Stimulated activated naive B cell treated with anti-CD40 and anti-IgM and Interleukin-4, amounts not matched to agents 10 μg/mL and 1 μg/mL and 100 μg/mL, for 72 hours (primary cell): ENCODE data around the gene PLEKHG3.

Experiments
- ATAC-seq, 2 donors: fragments of 150-1000 bp; cut with Tn5 transposase; replicated peaks; 2 replicates each; pipeline ENCODE4 v1.10.0; 2021; ENCODE audit warnings: moderate library complexity in 1 of 2
- DNase-seq: peaks from one replicate; pipeline ENCODE4 v3.0.0; 2021
- H3K27ac Mint-ChIP-seq: one replicate; pipeline ENCODE4 v1.8.0; 2022; ENCODE audit warnings: mild to moderate bottlenecking, mixed read lengths
- H3K27me3 Mint-ChIP-seq, 2 donors: one replicate each; pipeline ENCODE4 v1.8.0; 2022; ENCODE audit warnings: mixed read lengths in 2 of 2
- H3K36me3 Mint-ChIP-seq, 2 donors: one replicate each; pipeline ENCODE4 v1.8.0; 2022; ENCODE audit warnings: mixed read lengths in 2 of 2, mild to moderate bottlenecking in 1 of 2
- H3K4me1 Mint-ChIP-seq, 2 donors: one replicate each; pipeline ENCODE4 v1.8.0; 2022; ENCODE audit warnings: mixed read lengths in 2 of 2, mild to moderate bottlenecking in 1 of 2
- H3K4me3 Mint-ChIP-seq, 2 donors: one replicate each; pipeline ENCODE4 v1.8.0; 2022; ENCODE audit warnings: mild to moderate bottlenecking in 2 of 2, mixed read lengths in 2 of 2, moderate library complexity in 1 of 2
- H3K9me3 Mint-ChIP-seq, 2 donors: one replicate each; pipeline ENCODE4 v1.8.0; 2022; ENCODE audit warnings: mixed read lengths in 2 of 2, mild to moderate bottlenecking in 1 of 2

Gene PLEKHG3

DNA sequence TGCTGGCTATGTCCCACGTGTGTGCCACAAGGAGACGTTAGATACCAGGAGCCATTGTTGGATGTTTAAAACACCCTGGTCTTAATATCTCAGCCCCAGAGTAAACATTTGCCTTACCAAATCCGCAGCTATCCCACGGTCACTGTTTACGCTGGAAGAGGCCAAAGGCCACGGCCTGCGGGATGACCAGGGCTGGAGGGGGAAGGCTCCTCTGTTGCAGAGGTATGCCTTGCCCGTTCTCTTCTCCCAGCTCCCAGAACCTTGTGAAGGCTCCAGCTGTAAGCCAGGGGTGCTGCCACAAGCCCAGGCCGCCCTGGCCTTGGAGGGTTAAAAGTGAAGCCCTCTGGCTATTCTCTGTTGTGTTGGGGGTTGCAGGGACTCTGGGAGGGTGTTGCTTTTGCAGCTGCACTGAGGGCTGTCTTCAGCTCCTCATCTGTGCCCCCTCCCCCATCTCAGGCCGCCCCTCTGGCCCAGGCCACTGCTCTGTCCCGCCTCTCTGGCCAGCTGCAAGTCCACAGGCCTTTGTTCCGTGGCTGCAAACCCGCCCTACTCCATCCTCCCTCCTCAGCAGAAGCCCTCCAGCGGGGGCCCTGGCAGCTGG lies 2.5 kb downstream of the PLEKHG3 start:
- no peak overlapping the region for H3K4me3 Mint-ChIP-seq
- ATAC-seq (no peak), DNase-seq (no peak)
- H3K27ac Mint-ChIP-seq, result no peak overlapping the region
- H3K27me3 Mint-ChIP-seq, result peaks cover 52 to 56% of the 10 kb centered on the region in 2 donors
- peaks cover 35 to 49% of the 10 kb centered on the region in 2 donors for H3K4me1 Mint-ChIP-seq
- no peaks in the 10 kb centered on the region for H3K36me3 Mint-ChIP-seq
- H3K9me3 Mint-ChIP-seq, result no peaks in the 10 kb centered on the region

DNA sequence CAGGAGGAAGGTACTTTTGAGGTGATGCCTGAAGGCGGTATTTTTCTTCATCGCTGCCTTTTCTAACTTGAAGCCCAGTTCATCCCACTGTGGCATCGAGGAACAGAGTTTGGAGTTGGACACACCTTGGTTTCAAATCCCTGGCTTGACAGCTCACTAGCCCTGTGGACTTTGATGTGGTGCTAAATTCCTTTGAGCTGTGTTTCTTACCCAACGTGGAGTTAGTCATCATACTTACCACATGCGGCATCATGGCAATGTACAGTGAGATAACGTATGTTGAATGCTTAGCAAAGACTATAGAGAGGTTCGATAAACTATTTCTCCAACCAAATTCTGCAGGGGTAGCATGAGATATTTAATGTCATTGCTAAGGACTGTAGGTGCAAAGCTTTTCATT lies 3.4 kb downstream of the PLEKHG3 start:
- no peak for ATAC-seq
- Mint-ChIP-seq H3K9me3 (peaks cover 3% of the 10 kb centered on the region in 2 donors), H3K4me1 (peaks cover 34 to 47% of the 10 kb centered on the region in 2 donors), H3K27me3 (peaks cover 46 to 53% of the 10 kb centered on the region in 2 donors), H3K4me3 (no peak overlapping the region), H3K36me3 (peaks cover 1 to 2% of the 10 kb centered on the region in 2 donors), H3K27ac (no peak overlapping the region)
- DNase-seq, result no peak

DNA sequence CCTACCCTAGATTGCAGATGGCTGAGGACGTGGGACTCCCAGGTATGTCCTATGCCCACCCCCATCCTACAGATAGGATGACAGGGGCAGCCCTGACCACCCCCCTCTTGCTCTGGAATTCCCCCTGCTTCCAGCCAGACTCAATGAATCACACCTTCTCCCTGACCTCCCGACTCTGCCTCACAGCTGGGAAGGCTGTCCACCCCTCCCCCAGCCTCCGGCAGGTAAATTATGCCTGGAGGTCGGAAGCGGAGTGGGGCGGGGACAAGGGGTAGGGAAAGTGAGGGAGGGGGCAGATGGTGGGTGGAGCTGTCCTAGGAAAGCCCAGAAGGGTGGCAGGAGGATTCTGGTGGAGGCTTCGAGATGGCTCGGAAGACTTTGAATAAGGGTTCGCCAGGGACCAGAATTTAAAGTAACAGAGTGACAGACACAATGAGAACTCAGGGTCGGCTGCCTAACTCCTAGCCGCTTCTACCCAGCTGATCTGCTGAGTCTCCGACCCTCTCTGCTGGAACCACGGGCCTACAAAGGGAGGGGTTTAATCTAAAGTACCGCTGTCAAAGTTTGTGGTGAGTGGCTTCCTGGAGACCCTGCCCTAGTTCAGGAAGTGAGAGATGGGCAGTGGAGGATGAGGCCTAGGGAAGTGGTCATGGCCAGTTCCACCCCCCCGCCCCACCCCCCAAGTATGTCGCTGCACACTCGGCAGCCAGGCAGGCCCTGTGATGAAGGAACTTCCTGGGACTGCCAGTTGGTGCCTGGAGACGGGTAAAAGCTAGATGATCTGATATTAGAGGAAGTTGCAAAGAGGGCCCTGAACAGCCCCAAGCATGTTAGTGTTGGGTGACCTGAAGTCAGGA lies 4.2 kb downstream of the PLEKHG3 start:
- Mint-ChIP-seq H3K4me3 (peak overlapping the region in 1 of 2 donors; percentile 68), H3K27me3 (peaks cover 44 to 53% of the 10 kb centered on the region in 2 donors), H3K27ac (no peak overlapping the region), H3K9me3 (peaks cover 8% of the 10 kb centered on the region in 2 donors), H3K36me3 (peaks cover 4 to 7% of the 10 kb centered on the region in 2 donors), H3K4me1 (peaks cover 29 to 40% of the 10 kb centered on the region in 2 donors)
- ATAC-seq (peak; percentile 48 to 80), DNase-seq (no peak)

DNA sequence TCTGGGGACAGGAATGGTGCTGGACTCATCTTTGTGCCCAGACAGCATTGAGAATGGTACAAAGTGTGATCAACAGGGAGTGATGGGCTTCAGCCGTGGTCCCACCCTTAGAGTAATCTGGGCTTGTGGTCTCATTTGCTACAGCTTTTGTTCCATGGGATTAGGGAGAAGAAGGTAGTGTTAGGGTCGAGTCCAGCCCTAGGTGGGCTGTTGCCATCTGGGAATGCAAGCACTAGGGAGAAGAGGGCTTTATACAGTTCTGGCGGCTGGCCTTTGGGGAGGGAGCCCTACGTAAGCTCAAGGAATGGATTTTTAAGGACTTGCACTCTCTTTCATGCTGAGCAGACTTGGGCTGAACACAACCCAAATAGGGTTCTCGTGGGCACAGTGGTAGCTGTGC lies 4.9 kb downstream of the PLEKHG3 start:
- DNase-seq, result no peak
- ATAC-seq, result no peak
- Mint-ChIP-seq H3K4me1 (peaks cover 24 to 33% of the 10 kb centered on the region in 2 donors), H3K4me3 (no peak overlapping the region), H3K9me3 (peaks cover 11% of the 10 kb centered on the region in 2 donors), H3K27me3 (peaks cover 41 to 51% of the 10 kb centered on the region in 2 donors), H3K36me3 (peaks cover 4 to 9% of the 10 kb centered on the region in 2 donors), H3K27ac (no peak overlapping the region)

DNA sequence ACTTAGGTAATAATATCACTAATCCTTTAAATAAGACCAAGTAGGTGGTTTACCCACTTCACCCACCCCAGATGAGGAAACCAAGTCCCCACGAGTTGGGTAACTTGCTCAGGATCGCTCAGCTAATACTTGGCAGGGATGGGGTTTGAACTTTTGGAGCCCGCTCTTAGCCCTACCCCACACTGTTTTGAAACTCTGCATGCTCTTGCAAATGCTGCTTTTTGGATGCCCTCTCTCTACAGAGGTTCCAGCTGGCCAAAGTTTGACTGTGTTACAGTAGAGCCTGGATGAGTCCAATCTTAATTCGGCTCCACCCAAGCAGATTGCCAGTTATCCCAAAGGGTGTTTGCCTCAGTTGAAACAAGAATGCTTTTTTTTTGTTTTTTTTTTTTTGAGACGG lies 6.8 kb downstream of the PLEKHG3 start:
- peaks cover 43 to 44% of the 10 kb centered on the region in 2 donors for H3K27me3 Mint-ChIP-seq
- ATAC-seq (no peak), DNase-seq (no peak)
- H3K36me3 Mint-ChIP-seq, result peaks cover 11 to 14% of the 10 kb centered on the region in 2 donors
- peaks cover 15 to 18% of the 10 kb centered on the region in 2 donors for H3K4me1 Mint-ChIP-seq
- H3K27ac Mint-ChIP-seq, result no peak overlapping the region
- H3K4me3 Mint-ChIP-seq, result no peak overlapping the region
- peaks cover 19 to 21% of the 10 kb centered on the region in 2 donors for H3K9me3 Mint-ChIP-seq

DNA sequence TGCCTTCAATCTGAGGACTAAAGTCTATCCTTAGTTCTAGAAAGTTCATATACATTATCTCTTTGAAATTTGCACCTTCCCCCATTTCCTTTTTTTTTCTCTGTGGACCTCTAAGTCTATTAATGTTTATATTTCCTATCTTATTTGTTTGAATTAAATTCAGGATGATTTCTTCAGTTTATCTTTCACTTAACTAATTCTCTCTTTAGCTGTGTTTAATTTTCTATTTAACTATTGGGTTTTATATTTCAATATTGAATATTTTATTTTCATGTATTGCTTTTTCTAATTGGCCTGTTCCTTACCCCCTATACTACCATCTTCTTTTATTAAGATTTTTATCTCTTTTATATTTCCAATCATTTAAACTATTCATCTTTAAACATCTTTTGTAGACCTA lies 9.5 kb downstream of the PLEKHG3 start:
- no peak for DNase-seq
- Mint-ChIP-seq H3K27me3 (peaks cover 33 to 39% of the 10 kb centered on the region in 2 donors), H3K9me3 (peaks cover 19 to 21% of the 10 kb centered on the region in 2 donors), H3K27ac (no peak overlapping the region), H3K36me3 (peaks cover 11 to 14% of the 10 kb centered on the region in 2 donors), H3K4me1 (peaks cover 9 to 16% of the 10 kb centered on the region in 2 donors), H3K4me3 (no peak overlapping the region)
- ATAC-seq, result no peak

DNA sequence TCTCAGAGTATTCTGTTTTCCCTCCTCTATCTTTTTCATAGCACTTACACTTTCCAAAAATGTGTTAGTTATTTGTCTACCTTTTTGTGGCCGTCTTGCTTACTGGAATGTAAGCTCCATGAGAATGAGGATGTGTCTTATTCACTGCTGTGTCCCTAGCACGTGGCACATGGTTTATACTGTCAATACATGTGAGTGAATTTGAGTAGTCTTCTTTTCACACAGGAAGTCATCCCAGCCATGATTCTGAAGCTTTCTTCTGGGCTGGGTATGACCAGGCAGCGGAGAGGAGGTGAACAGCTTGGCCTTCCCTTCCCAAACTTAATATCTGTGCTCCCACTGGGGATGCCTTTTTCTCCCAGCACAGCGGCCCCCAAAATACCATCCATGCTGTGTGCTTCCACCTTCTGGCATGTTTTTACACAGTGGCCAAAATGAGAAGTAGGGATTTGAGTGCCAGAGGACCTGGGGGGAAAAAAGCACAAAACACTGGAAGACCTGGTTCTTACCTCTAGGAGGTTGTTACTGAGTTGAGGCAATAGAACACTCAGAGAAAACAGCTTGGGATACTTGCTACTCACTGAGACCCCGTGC lies 10.3 kb downstream of the PLEKHG3 start:
- Mint-ChIP-seq H3K9me3 (peaks cover 19 to 21% of the 10 kb centered on the region in 2 donors), H3K27ac (no peak overlapping the region), H3K36me3 (peaks cover 11 to 14% of the 10 kb centered on the region in 2 donors), H3K4me1 (peaks cover under 1 to 8% of the 10 kb centered on the region in 2 donors), H3K27me3 (peaks cover 25 to 34% of the 10 kb centered on the region in 2 donors), H3K4me3 (no peak overlapping the region)
- no peak for DNase-seq
- ATAC-seq, result no peak

DNA sequence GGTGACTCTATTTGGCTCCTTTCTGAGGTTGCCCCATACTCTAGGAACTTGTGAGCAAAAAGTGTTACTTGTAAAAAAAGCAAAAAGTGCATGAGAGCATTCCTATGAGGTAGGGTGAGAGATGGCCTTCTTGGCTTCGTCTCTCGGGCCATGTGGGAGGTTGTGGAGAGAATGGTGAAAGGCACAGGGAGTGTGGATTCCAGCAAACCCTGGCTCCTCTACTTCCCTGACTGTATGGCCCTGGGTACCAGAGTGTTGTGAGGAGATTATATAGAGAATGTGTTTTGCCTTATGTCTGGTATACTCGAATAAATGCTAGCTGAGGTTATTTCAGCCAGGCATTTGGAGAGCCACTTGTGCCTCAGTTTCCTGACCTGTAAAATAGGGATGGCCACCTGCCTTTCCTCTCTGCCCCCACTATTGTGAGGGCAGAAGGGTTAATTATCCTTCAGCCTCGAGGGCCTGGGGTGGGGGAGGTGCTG lies 11.0 kb downstream of the PLEKHG3 start:
- peaks cover 25 to 30% of the 10 kb centered on the region in 2 donors for H3K27me3 Mint-ChIP-seq
- no peak overlapping the region for H3K27ac Mint-ChIP-seq
- peaks cover 11 to 14% of the 10 kb centered on the region in 2 donors for H3K36me3 Mint-ChIP-seq
- no peak for ATAC-seq
- no peak for DNase-seq
- peaks cover 0 to 7% of the 10 kb centered on the region in 2 donors for H3K4me1 Mint-ChIP-seq
- H3K9me3 Mint-ChIP-seq, result peaks cover 19 to 21% of the 10 kb centered on the region in 2 donors
- no peak overlapping the region for H3K4me3 Mint-ChIP-seq

DNA sequence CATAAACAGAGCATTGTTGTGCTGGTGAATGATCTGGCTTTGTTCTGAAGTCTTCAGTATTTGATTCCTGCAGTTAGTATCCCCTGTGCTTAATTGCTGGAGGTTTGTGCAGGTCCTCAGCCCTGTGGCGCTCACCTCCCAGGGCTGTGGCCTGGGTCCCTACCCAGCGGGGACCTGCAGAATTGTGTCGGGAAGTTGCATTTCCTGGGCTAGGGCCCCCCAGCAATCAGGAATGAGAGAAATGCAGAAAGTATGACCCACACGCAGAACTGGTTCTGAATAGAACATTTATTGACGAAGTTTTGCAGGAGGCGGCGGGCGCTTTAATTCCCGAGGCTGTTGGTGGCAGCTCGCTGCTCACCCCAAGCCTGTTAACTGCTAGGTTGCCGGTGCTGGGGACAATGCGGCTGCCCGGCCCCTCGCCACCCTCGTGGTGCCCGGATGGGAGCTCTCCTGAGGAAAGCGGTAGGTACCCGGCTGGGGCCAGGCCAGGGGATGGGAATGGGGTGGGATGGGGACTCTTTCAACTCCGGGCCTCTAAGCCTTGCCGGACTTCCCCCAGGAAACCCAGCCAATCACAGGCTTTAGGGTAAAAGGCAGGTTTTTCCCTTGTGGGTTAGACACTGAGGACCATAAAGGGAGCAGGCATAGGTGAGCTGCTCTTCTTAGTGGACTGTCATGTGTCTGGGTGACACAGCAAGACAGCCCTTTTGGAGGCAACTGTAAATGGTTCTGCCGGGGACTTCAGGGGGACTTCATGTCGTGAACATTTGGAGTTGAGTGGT lies 11.6 kb downstream of the PLEKHG3 start:
- Mint-ChIP-seq H3K4me1 (peaks cover 0 to 7% of the 10 kb centered on the region in 2 donors), H3K27ac (no peak overlapping the region), H3K36me3 (peaks cover 11 to 14% of the 10 kb centered on the region in 2 donors), H3K27me3 (peaks cover 25 to 29% of the 10 kb centered on the region in 2 donors), H3K4me3 (no peak overlapping the region), H3K9me3 (peaks cover 19 to 21% of the 10 kb centered on the region in 2 donors)
- no peak for DNase-seq
- no peak for ATAC-seq

DNA sequence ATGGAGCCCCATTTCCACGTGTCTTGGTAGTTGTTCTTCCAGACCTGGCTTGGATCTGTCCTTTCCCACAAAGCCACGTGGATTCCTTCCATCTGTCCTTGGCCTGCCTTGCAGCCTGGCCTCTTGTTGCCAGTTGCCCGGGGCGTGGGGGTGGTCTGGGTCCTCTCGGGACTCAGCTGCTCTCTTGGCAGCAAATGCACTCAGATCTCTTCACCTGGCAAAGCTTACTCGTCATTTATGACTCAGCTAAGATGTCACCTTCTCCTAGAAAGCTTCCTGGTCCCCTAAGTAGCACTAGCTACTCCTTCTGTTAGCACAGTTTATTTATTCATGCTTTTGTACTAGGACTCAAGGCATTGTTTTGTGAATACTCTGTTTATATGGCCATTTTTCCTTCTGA lies 13.6 kb downstream of the PLEKHG3 start:
- peaks cover 14 to 16% of the 10 kb centered on the region in 2 donors for H3K9me3 Mint-ChIP-seq
- H3K27me3 Mint-ChIP-seq, result peaks cover 20 to 26% of the 10 kb centered on the region in 2 donors
- H3K36me3 Mint-ChIP-seq, result peaks cover 7 to 11% of the 10 kb centered on the region in 2 donors
- no peak overlapping the region for H3K4me3 Mint-ChIP-seq
- no peak overlapping the region for H3K27ac Mint-ChIP-seq
- no peak for ATAC-seq
- no peak for DNase-seq
- peaks cover 0 to 7% of the 10 kb centered on the region in 2 donors for H3K4me1 Mint-ChIP-seq

DNA sequence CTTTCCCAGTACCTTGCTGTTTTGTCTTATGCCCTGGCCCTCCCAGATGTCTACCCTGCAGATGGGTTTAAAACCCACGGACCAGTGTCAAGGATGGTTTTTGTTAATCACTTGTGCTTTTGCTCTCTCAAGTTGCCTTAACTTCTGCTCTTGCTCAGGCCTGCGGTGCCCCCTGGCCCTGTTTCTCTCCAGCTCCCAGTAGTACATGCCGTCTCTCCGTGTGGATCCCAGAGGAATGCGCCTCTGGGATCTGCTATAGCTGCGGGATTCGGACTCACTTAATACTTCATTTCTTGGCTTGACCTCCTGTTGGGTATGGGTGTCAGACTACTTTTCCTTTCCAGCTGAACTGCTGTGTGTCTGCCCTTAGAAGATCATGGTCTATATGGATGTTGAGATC lies 14.5 kb downstream of the PLEKHG3 start:
- H3K27ac Mint-ChIP-seq, result no peak overlapping the region
- no peak for DNase-seq
- peaks cover 0 to 7% of the 10 kb centered on the region in 2 donors for H3K4me1 Mint-ChIP-seq
- H3K36me3 Mint-ChIP-seq, result peaks cover 7 to 8% of the 10 kb centered on the region in 2 donors
- H3K27me3 Mint-ChIP-seq, result peaks cover 15 to 26% of the 10 kb centered on the region in 2 donors
- peaks cover 10 to 13% of the 10 kb centered on the region in 2 donors for H3K9me3 Mint-ChIP-seq
- no peak for ATAC-seq
- H3K4me3 Mint-ChIP-seq, result no peak overlapping the region

DNA sequence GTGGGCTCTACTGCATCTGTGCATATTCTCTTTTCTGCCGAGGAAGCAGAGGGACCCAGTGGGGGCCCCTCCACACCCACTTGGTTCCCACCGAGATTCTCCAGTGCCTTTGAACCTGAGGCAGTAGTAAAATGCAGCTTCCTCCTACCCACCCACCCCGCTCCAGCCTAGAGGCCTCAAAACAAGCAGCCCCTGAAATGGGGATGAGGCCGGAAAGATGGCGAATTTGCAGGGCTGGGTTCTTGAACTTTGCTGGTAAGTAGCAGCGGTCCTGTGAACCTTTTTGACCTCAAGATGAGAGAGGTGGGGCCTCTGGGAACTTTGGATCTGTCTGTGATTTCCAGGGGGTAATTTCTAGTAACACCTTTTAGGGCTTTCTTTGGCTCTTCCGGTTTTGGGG lies 15.4 kb downstream of the PLEKHG3 start:
- peaks cover 6 to 20% of the 10 kb centered on the region in 2 donors for H3K27me3 Mint-ChIP-seq
- DNase-seq, result no peak
- H3K9me3 Mint-ChIP-seq, result peaks cover 4 to 5% of the 10 kb centered on the region in 2 donors
- no peak overlapping the region for H3K4me3 Mint-ChIP-seq
- no peak overlapping the region for H3K27ac Mint-ChIP-seq
- ATAC-seq, result no peak
- peaks cover 1 to 3% of the 10 kb centered on the region in 2 donors for H3K36me3 Mint-ChIP-seq
- H3K4me1 Mint-ChIP-seq, result peaks cover 0 to 7% of the 10 kb centered on the region in 2 donors

DNA sequence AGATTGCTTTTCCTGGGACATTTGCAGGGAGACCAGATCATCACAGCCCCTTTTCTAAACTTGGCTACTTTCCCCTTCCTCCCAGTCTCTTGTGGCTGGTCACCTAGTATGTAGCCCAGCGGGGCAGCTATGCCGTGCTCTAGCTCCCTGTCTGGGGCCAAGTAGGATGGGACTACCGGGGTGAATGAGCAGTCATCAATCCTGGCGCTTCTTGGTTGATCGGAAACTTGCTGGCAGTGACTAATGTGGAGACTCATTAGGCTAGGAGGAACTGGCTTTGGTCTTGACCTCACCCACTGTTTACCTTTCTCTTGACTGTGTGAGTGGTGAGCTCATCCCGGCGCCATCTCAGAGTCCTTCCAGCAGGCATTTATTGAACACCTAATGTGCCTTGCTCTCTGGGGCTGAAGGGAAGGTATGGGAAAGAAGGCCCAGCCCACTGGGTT lies 15.9 kb downstream of the PLEKHG3 start:
- H3K27ac Mint-ChIP-seq, result no peak overlapping the region

More for the DNA sequence above, 15.9 kb downstream of the PLEKHG3 start:
- Mint-ChIP-seq H3K4me3 (no peak overlapping the region), H3K36me3 (no peaks in the 10 kb centered on the region), H3K9me3 (peaks cover 0 to under 1% of the 10 kb centered on the region in 2 donors), H3K4me1 (peaks cover 0 to 7% of the 10 kb centered on the region in 2 donors), H3K27me3 (peaks cover under 1 to 15% of the 10 kb centered on the region in 2 donors)
- ATAC-seq (no peak), DNase-seq (no peak)
